HG03354 (cell line): ENCODE data around the gene BAHCC1.

Experiments used
- ATAC-seq: cut with Tn5 transposase; IDR thresholded peaks from one replicate; pipeline ENCODE4 v1.9.1; 2021; ENCODE audit warnings: mild to moderate bottlenecking; ENCODE audit not compliant: unreplicated experiment, poor library complexity, severe bottlenecking

Gene BAHCC1

GRCh38 chr17:81498953-81499600 lies 103.8 kb downstream of the BAHCC1 start:
- ATAC-seq: no peak

GRCh38 chr17:81499601-81499970 lies 104.3 kb downstream of the BAHCC1 start:
- no peak for ATAC-seq

GRCh38 chr17:81500047-81500446 lies 104.8 kb downstream of the BAHCC1 start:
- ATAC-seq: no peak

GRCh38 chr17:81502471-81503017 lies 107.3 kb downstream of the BAHCC1 start:
- ATAC-seq: no peak

- ATAC-seq: no peak
Measured at GRCh38 chr17:81503619-81504018, 108.4 kb downstream of the BAHCC1 start.

- no peak for ATAC-seq
Measured at GRCh38 chr17:81508639-81509206, 113.5 kb downstream of the BAHCC1 start.

- ATAC-seq: no peak
Measured at GRCh38 chr17:81509207-81509971, 114.1 kb downstream of the BAHCC1 start.

GRCh38 chr17:81509972-81510784 lies 114.9 kb downstream of the BAHCC1 start:
- no peak for ATAC-seq

GRCh38 chr17:81510785-81511553 lies 115.7 kb downstream of the BAHCC1 start:
- no peak for ATAC-seq

GRCh38 chr17:81511554-81511803 lies 116.2 kb downstream of the BAHCC1 start:
- no peak for ATAC-seq

GRCh38 chr17:81511804-81512561 lies 116.7 kb downstream of the BAHCC1 start:
- peak; percentile 2 for ATAC-seq

- peak; percentile 48 for ATAC-seq
Measured at GRCh38 chr17:81512562-81513371, 117.5 kb downstream of the BAHCC1 start, which contains the start of gene ACTG1. Gene ACTG1, minus strand, starts transcription at chr17:81512799. Its CDS starts 445 bp downstream, at chr17:81512354.

GRCh38 chr17:81513372-81513752 lies 118.1 kb downstream of the BAHCC1 start:
- peak; percentile 7 for ATAC-seq

GRCh38 chr17:81513753-81514488 lies 118.7 kb downstream of the BAHCC1 start:
- ATAC-seq: no peak

GRCh38 chr17:81514489-81514738 lies 119.2 kb downstream of the BAHCC1 start:
- no peak for ATAC-seq

GRCh38 chr17:81514739-81515529 lies 119.7 kb downstream of the BAHCC1 start:
- ATAC-seq: peak; percentile 15

GRCh38 chr17:81515530-81516041 lies 120.3 kb downstream of the BAHCC1 start:
- no peak for ATAC-seq
